Omental fat pad (tissue), 4 donors: Measurements from ENCODE around the gene PCNX3. TPM values are rescaled to one million over a fixed set of nuclear protein-coding genes. Genes with fewer than 3 reads are reported as not detected.

Experiments
- ATAC-seq: fragments of 150-250 bp; one replicate; pipeline ENCODE4 v1.9.1; 2016; ENCODE audit warnings: mild to moderate bottlenecking, moderate library complexity; ENCODE audit not compliant: low FRiP score
- DNase-seq: peaks from one replicate; pipeline ENCODE4 v3.0.0-alpha.2; 2019; ENCODE audit warnings: low spot score
- total RNA-seq, 4 donors: library from RNA; depleted of rRNA; stranded (reverse); fragments of >200 nt; gene quantifications; one replicate each; pipeline ENCODE4 v1.1.0, GENCODE V29; 2016
- TF ChIP-seq, protein P1 (sequence below), 3 donors: fragments of 450-650 bp; IDR thresholded peaks; one replicate each; pipeline ENCODE4 v1.5.1; 2016 to 2017; ENCODE audit warnings: antibody characterized with exemption in 3 of 3, mild to moderate bottlenecking in 3 of 3, moderate library complexity in 2 of 3

The PCNX3 gene
- total RNA-seq, 4 donors from 2014 or later, result 15.8 to 25.1 (median 20.7) TPM

DNA sequence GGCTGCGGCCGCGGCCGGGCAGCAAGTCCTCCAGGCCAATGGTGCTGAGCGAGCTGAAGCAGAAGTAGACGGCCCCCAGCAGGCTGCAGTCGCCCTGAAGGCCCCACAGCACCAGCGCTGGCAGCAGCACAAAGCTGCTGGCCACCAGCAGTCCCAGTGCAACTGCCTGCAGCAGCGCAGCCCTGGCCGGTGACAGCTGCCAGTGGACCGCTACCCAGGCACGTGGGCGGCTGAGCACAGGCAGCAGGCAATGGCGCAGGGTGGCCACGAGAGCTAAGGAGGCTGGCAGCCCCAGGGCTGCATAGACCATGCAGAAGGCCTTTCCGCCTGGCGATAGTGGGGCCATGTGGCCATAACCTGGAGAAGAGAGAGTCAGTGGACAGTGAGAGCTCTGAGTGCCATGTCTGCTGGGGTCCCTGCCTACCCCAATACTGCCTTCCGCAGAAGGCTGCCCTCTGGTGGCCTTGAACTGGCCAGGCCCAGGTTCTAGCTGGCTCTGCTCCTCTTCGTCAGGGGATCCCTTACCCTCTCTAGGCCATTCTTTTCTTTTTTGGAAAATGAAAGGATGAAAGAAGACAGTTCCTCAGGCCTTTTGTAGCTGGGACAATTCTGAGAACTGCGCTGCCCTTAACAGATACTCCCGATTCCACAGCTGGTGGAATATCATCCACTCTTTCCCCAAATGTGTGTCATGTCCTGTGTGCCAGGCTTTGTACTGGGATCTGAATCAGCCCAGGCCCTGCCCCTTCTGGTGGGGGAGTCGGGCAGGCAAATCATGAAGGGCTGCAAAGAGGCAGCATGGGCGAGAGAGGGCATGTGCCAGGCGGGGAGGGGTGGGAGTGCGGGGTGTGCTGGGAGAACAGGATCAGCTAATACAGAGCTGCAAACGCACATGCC, 21.8 kb upstream of the PCNX3 start:
- TF ChIP-seq, protein P1, sequence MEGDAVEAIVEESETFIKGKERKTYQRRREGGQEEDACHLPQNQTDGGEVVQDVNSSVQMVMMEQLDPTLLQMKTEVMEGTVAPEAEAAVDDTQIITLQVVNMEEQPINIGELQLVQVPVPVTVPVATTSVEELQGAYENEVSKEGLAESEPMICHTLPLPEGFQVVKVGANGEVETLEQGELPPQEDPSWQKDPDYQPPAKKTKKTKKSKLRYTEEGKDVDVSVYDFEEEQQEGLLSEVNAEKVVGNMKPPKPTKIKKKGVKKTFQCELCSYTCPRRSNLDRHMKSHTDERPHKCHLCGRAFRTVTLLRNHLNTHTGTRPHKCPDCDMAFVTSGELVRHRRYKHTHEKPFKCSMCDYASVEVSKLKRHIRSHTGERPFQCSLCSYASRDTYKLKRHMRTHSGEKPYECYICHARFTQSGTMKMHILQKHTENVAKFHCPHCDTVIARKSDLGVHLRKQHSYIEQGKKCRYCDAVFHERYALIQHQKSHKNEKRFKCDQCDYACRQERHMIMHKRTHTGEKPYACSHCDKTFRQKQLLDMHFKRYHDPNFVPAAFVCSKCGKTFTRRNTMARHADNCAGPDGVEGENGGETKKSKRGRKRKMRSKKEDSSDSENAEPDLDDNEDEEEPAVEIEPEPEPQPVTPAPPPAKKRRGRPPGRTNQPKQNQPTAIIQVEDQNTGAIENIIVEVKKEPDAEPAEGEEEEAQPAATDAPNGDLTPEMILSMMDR (IDR thresholded peaks at IDR 0.05), result no peak
- ATAC-seq, result no peak
- no peak for DNase-seq

DNA sequence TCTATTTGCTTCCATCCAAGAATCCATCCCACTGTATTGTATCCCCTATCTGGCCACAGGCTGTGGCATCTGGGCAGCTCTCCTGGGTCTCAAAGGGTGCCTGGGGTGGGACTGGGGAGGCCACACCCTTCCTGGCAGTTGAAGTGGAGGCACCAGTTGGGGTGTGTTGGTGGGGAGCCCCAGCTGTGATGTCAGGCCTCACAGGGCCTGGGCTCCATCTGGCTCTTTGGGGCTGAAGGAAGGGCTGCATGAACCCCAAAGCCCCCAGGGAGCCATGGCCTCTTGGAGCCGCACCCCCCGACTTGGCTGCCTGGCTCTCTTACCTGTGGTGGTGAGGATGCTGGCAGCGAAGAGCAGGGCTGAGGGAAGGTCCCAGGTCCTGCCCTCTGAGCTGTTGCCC, 20.4 kb upstream of the PCNX3 start:
- no peak for ATAC-seq
- no peak for DNase-seq
- TF ChIP-seq, protein P1 (IDR thresholded peaks at IDR 0.05), result no peak

DNA sequence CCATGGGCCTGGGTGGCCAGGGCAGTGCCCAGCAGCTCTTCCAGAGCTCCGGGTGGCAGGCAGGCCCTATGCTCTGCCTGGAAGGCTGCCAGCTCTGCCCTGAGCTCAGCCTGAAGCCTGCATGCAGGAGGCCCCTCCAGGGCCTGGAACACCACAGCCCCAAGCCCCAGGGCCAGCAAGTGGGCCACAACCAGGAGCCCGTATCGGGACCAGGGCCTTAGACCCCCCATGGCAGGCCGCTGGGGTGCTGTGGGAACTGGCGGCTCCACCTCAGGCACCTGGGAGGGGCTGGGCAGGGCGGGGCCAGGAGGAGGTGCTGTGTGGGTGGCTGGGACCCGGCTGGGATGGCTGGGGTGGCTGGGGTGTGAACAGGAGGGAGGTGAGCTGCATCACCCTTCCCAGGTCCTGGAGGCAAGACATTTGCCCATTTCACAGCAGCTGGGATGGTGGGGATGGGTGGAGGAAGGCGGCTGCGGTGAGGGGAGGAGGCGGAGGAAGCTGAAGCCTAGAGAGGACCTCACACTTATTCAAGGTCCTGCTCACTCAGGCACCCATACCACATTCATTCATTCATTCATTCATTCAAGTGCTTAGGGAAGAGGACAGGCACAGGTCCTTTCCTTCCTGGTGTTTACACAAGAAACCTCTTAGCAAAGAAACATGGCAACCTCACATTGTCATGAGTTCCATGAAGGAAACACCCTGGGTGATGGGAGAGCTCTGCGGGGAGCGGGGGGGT, 19.9 kb upstream of the PCNX3 start, which contains the start of gene KCNK7:
Gene KCNK7 (minus strand): TSS at position 258 of the 739 bp plus-strand sequence. CDS start 28 bp downstream, at position 230.
- ATAC-seq (no peak), DNase-seq (no peak)
- TF ChIP-seq, protein P1 (IDR thresholded peaks at IDR 0.05), result no peak

DNA sequence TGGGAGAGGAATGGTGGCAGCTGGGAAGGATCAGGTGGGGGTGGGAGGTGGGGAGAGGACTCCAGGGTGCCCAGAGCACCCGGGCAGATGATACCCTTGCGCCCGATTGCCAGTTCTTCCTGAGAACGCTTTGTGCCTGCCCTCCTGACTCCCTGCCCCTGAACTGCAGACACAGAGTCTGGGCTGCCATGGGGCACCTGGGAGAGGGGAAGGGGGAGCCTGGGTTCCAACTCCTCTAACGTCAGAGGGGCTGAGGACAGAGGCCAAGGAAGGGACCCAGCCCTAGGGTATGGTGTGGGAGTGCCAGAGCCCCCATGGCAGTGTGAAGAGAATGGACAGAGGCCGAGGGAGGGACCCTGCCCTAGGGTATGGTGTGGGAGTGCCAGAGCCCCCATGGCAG, 19.1 kb upstream of the PCNX3 start:
- DNase-seq (no peak), ATAC-seq (no peak)
- TF ChIP-seq, protein P1 (IDR thresholded peaks at IDR 0.05), result no peak

DNA sequence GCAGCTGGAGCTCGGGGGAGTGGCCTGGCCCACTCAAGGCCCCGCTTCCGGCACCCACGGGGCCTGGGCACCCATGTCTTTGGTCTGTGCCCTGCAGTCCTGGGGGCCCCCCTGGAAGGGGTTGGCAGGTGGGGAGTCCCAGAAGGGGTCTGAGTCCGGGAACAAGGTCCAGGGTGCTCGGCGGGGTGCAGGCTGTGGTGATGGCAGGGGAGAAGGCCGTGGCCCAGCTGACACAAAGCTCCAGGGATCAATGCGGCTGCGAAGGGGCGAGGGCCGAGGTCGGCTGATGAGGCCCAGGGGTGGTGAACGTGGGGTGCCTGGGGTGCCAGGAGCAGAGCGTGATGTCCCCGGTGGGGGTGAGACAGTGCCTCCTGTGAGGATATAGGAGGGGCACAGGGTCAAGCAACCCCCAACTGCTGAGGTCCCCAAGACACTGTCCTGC, 17.3 kb upstream of the PCNX3 start:
- TF ChIP-seq, protein P1 (IDR thresholded peaks at IDR 0.05), result no peak
- ATAC-seq (no peak), DNase-seq (no peak)

DNA sequence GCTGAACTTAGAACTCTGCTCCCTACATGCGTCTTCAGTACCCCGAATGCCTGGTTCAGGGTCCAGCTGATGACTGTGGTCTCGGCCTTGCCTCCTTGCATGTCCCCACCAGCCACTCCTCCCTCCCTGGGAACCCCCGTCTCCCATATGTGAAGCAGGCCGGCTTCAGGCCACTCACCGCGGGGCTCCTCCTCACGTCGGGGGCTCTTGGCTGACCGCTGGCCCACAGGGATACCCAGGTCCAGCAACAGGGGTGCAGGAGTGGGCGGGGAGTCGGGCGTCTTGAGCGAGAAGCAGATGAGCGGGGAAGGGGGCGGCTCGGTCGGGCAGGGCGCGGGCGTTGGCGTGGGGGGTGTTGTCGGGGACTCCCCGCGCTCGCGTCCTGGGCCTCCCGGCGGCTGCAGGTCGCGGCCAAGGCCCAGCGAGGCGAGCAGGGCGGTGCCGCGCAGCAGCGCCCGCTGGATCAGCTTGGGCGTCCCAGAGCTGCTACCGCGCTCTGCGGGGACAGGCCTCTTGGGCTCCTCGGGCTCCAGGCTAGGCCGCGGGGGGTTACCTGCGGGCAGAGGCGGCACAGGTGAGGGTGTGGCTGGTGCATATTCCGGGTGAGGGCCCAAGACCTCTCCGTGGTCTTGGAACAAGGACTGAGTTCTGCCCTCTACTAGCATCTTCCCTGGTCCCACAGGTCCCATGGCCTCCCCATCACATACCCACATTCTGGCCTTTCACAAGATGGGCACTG, 16.2 kb upstream of the PCNX3 start:
- TF ChIP-seq, protein P1 (IDR thresholded peaks at IDR 0.05), result no peak
- no peak for DNase-seq
- ATAC-seq, result no peak
